ENCODE data around the gene IRX6. TPM values are rescaled to one million over a fixed set of nuclear protein-coding genes. Genes with fewer than 3 reads are reported as not detected.

IRX6 gene
- total RNA-seq, 2 experiments from 2014 or later, result not detected

DNA sequence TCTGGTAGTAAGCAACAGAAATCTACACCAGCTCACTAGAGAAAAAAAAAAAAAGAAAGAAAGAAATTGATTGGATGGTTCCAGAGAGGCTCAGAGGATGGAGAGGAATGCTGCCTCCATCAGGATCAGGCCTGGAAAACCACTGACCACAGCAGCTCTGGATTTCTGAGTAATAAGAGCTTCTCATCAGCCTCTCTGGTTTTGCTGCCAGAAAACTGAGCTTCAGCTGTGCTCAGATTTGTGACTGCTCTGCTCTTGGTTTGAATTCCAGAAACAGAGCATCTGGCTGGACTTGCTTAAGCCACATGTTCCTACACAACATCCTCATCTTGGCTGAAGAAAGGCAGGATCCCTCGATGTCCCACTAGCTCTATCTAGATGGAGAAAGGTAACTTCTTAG is 25.9 kb downstream of the IRX6 start:
- no peak for ATAC-seq
- Mint-ChIP-seq H3K9me3 (ENCODE audit: insufficient read depth) (no peaks in the 10 kb centered on the region), H3K27me3 (ENCODE audit: low read depth) (no peaks in the 10 kb centered on the region), H3K36me3 (ENCODE audit: low read depth) (no peaks in the 10 kb centered on the region), H3K4me3 (no peak overlapping the region), H3K4me1 (ENCODE audit: low read depth) (no peaks in the 10 kb centered on the region), H3K27ac (no peak overlapping the region)
- ChIA-PET CTCF (no interaction called here), POLR2A (no interaction called here)
- DNase-seq, result no peak

DNA sequence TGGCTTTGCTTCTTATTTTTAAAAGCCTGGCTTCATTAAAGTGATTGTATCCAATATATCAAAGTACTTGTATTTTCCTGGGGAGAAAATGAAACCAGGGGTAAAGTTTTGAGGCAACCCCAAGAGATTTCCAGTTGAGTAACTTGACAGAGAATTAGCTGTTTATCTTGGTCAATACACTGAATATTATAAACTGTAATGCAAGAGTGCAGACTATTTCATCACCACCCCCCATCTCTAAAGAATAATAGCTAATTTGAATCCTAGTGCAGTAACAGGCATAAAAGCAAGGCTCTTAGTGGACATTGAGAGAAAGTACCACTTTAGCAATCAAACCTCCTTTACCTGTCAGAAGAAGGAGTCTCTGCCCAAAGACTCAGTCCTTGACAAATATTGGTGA is 27.0 kb downstream of the IRX6 start:
- DNase-seq (no peak), ATAC-seq (no peak)
- Mint-ChIP-seq H3K36me3 (ENCODE audit: low read depth) (no peaks in the 10 kb centered on the region), H3K27me3 (ENCODE audit: low read depth) (no peaks in the 10 kb centered on the region), H3K4me3 (no peak overlapping the region), H3K27ac (no peak overlapping the region), H3K9me3 (ENCODE audit: insufficient read depth) (no peaks in the 10 kb centered on the region), H3K4me1 (ENCODE audit: low read depth) (no peaks in the 10 kb centered on the region)
- ChIA-PET CTCF (no interaction called here), POLR2A (no interaction called here)

DNA sequence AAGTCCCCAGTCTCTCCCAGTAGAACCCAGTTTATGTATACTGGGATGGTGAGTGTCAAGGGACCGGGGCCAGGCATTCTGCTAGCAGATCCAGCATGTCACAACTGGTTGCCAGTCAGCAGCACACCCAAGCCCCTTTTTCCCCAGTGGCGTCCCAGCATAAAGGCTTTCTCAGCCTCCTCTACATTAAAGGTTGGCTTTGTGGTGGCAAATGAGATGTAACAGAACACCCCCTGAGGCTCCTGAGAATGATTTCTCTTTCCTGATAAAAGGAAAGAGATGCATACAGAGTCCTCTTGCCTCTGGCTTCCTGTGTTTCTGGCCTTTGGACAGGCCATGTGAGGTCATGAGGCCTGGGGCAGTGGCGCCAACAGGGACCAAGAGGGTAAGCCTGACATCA is 27.9 kb downstream of the IRX6 start:
- no peaks in the 10 kb centered on the region for H3K36me3 Mint-ChIP-seq (ENCODE audit: low read depth)
- ChIA-PET CTCF (no interaction called here), POLR2A (no interaction called here)
- no peak overlapping the region for H3K27ac Mint-ChIP-seq
- no peaks in the 10 kb centered on the region for H3K27me3 Mint-ChIP-seq (ENCODE audit: low read depth)
- ATAC-seq, result no peak
- H3K4me1 Mint-ChIP-seq (ENCODE audit: low read depth), result no peaks in the 10 kb centered on the region
- H3K4me3 Mint-ChIP-seq, result no peak overlapping the region
- H3K9me3 Mint-ChIP-seq (ENCODE audit: insufficient read depth), result no peaks in the 10 kb centered on the region
- no peak for DNase-seq

DNA sequence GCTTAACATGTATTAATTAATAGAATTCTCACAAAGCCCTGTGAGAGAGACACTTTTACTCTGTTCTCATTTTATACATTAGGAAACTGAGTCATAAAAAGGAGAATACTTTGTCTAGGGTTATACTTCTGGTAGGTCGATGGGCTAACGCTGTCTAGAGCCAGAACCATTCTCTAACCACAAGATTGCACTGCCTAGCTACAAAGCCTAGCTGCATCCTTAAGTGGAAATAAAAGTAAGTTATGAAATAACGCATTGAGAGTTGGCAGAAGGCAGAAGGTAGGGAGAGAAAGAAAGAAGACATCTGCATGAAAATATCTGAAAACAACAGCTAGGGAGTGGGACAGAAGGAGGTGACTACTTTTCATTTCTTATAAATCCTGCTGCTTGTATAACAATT is 33.2 kb downstream of the IRX6 start:
- Mint-ChIP-seq H3K27me3 (ENCODE audit: low read depth) (no peaks in the 10 kb centered on the region), H3K9me3 (ENCODE audit: insufficient read depth) (no peaks in the 10 kb centered on the region), H3K27ac (no peak overlapping the region), H3K4me3 (no peak overlapping the region), H3K36me3 (ENCODE audit: low read depth) (no peaks in the 10 kb centered on the region), H3K4me1 (ENCODE audit: low read depth) (no peaks in the 10 kb centered on the region)
- DNase-seq (no peak), ATAC-seq (no peak)
- POLR2A ChIA-PET, result no interaction called here
- CTCF ChIA-PET, result no interaction called here

DNA sequence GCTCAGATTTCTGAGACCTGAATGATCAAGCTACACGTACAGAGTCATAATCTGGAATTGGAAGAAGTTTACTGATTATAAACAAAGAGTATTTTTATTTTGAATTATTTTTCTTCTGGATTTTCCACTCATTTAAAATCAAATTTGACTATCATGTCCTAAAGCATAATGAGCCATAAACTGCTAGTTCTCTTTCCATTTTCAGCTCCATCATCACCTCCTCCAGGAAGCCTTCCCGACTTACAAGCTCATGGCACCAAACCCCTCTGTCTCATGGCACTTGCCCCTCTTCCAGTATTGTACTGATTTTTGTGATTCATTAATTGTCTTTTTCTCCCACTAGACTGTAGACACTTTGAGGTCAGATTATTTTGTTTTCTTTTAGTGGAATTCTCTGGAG is 35.9 kb downstream of the IRX6 start:
- ATAC-seq (no peak), DNase-seq (no peak)
- no peak overlapping the region for H3K27ac Mint-ChIP-seq
- no peaks in the 10 kb centered on the region for H3K27me3 Mint-ChIP-seq (ENCODE audit: low read depth)
- H3K4me3 Mint-ChIP-seq, result no peak overlapping the region
- H3K9me3 Mint-ChIP-seq (ENCODE audit: insufficient read depth), result no peaks in the 10 kb centered on the region
- ChIA-PET CTCF (interaction anchor here (1.2 kb wide), 1 partner anchor 105 kb away, joined by 4 read pairs; no protein-coding TSS in a partner anchor), POLR2A (no interaction called here)
- no peaks in the 10 kb centered on the region for H3K4me1 Mint-ChIP-seq (ENCODE audit: low read depth)
- H3K36me3 Mint-ChIP-seq (ENCODE audit: low read depth), result no peaks in the 10 kb centered on the region

DNA sequence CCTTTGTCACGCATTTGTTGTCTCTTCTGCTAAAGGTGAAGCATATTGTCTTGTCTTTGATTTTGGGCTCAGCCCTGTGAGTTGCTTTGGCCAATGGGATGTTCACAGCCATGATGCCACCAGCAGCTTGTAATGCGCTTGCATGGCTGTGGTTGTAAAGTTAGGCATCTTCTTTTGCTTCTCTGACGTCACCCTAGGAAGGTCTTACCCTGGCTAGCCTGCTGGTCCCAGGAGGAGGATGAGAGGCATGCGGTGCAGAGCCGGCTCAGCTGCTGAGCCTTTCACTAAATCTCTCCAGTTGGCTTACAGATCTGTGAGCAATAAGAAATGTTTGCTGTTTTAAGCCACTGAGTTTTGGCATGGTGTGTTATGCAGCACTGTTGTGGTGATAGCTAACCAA is 40.8 kb downstream of the IRX6 start:
- no peak overlapping the region for H3K4me3 Mint-ChIP-seq
- CTCF ChIA-PET, result no interaction called here
- POLR2A ChIA-PET, result no interaction called here
- H3K27ac Mint-ChIP-seq, result no peak overlapping the region
- ATAC-seq (no peak), DNase-seq (no peak)
- H3K4me1 Mint-ChIP-seq (ENCODE audit: low read depth), result no peaks in the 10 kb centered on the region
- no peaks in the 10 kb centered on the region for H3K36me3 Mint-ChIP-seq (ENCODE audit: low read depth)
- peaks cover 4% of the 10 kb centered on the region for H3K27me3 Mint-ChIP-seq (ENCODE audit: low read depth)
- H3K9me3 Mint-ChIP-seq (ENCODE audit: insufficient read depth), result no peaks in the 10 kb centered on the region

DNA sequence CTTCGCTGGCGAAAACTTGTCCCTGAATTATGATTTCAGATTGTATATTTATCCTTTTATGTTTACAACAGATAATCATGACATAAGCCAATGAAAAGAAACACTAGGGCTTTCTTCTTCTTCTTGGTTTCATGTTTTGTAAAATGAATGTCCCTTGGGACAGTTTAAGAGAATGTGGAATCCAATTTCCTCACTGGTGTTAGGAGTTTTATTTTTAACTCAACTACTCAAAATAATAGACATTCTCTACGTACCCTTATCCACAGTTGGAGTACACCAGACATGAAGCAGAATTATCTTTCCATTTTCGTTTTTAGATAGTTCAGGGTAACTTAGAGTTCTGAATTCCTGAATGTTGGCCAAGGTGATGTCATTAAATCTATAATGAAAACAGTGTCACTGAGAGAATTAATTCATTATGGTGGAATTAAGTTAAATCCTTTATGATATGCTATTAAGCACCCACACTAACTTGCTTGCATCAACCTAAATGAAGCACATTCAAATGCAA is 43.4 kb downstream of the IRX6 start:
- peaks cover 22% of the 10 kb centered on the region for H3K27me3 Mint-ChIP-seq (ENCODE audit: low read depth)
- no peak for ATAC-seq
- CTCF ChIA-PET, result no interaction called here
- no peak for DNase-seq
- H3K4me1 Mint-ChIP-seq (ENCODE audit: low read depth), result no peaks in the 10 kb centered on the region
- no peak overlapping the region for H3K4me3 Mint-ChIP-seq
- H3K27ac Mint-ChIP-seq, result no peak overlapping the region
- no peaks in the 10 kb centered on the region for H3K36me3 Mint-ChIP-seq (ENCODE audit: low read depth)
- H3K9me3 Mint-ChIP-seq (ENCODE audit: insufficient read depth), result no peaks in the 10 kb centered on the region
- POLR2A ChIA-PET, result no interaction called here

DNA sequence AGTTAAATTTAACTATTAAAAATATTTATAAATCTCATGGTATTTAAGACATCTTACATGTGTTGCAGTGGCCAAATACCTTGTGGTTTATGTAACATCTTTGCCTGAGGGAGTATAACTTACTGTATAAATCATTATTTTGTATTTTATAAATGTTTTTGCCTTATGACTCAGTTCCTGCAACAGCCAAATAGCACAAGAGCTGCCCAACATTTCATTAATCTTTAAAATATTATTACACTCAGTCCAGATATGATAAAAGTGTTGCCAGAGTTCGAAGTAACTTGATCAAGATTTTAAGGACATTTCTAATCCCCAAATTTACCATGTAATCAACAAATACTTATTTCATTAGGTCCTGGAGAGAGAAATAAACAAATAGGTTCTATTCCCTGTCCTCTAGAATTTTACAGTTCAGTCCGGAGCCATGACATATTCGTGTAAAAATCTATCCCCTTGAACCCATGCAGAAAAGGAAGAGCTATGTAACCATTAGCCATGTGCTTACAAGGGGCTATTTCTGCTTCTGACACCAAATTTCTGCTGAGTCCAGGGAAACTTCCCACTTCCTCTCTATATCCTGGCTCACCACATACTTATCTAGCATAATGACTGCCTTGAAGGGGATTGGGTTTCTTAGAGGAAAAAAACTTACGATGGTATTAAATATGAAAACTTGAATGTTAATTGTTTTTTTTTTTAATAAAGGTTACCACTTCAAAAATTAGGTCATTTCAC is 44.0 kb downstream of the IRX6 start:
- ChIA-PET CTCF (no interaction called here), POLR2A (no interaction called here)
- H3K9me3 Mint-ChIP-seq (ENCODE audit: insufficient read depth), result no peaks in the 10 kb centered on the region
- H3K27ac Mint-ChIP-seq, result no peak overlapping the region
- H3K36me3 Mint-ChIP-seq (ENCODE audit: low read depth), result no peaks in the 10 kb centered on the region
- no peak overlapping the region for H3K4me3 Mint-ChIP-seq
- H3K4me1 Mint-ChIP-seq (ENCODE audit: low read depth), result no peaks in the 10 kb centered on the region
- peaks cover 22% of the 10 kb centered on the region for H3K27me3 Mint-ChIP-seq (ENCODE audit: low read depth)
- no peak for ATAC-seq
- DNase-seq, result no peak

DNA sequence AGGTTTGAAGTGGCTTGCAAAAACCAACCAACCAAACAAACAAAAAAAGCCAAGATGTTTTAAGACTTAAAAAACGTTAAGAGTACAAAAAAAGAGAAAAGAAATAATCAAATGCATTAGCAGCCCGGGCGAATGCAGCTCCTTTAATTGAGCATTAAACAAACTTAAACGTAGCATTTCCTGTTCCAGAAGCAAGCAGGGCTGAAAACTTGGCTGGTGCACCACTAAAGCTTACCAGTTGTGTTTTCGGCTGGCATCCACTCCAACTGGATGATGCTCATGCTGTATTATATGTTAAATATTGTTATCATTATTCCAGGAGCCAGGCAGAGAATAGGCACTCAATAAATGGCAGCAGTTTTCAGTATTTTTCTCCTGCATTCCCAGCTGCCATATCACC is 45.1 kb downstream of the IRX6 start:
- Mint-ChIP-seq H3K4me1 (ENCODE audit: low read depth) (no peaks in the 10 kb centered on the region), H3K36me3 (ENCODE audit: low read depth) (no peaks in the 10 kb centered on the region), H3K27me3 (ENCODE audit: low read depth) (peaks cover 22% of the 10 kb centered on the region), H3K4me3 (no peak overlapping the region), H3K27ac (no peak overlapping the region), H3K9me3 (ENCODE audit: insufficient read depth) (no peaks in the 10 kb centered on the region)
- no peak for DNase-seq
- no peak for ATAC-seq
- ChIA-PET CTCF (no interaction called here), POLR2A (no interaction called here)

DNA sequence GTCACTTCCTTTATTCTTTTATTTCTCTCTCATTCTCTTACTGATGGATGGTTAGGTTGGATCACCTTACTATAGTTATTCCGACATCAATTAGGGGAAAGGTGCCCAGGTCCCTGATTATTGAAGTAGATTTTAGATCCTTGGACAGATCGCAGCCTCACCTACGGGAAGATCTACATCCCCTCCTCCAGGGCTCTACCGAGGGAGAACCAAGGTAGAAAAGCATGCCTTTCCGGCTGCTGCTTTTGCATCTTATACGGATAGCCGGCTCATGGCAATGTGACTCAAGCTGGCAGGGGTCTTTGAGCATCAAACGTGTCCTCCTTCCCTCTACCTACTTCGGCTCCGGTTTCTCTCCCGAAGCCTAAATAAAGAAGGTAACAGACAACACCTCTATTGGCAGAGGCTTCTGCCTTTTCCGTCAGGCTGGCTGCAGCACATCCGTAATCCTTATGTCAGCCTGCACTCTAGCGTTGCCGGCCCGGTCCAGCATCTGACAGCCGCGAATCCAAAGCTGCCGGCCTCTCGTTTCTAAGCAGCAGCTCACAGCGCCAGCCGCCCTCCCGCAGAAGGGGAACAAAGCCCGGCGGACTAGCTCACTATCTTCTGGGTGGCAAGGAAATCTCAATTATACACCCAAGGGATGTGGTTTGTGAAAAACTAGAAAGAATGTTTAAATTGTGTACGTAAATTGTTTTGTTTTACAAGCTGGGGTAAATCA is 46.9 kb downstream of the IRX6 start:
- no peak for DNase-seq
- H3K4me1 Mint-ChIP-seq (ENCODE audit: low read depth), result no peaks in the 10 kb centered on the region
- no peak for ATAC-seq
- no peaks in the 10 kb centered on the region for H3K36me3 Mint-ChIP-seq (ENCODE audit: low read depth)
- no peak overlapping the region for H3K4me3 Mint-ChIP-seq
- H3K9me3 Mint-ChIP-seq (ENCODE audit: insufficient read depth), result no peaks in the 10 kb centered on the region
- peaks cover 22% of the 10 kb centered on the region for H3K27me3 Mint-ChIP-seq (ENCODE audit: low read depth)
- no peak overlapping the region for H3K27ac Mint-ChIP-seq
- ChIA-PET CTCF (no interaction called here), POLR2A (no interaction called here)

DNA sequence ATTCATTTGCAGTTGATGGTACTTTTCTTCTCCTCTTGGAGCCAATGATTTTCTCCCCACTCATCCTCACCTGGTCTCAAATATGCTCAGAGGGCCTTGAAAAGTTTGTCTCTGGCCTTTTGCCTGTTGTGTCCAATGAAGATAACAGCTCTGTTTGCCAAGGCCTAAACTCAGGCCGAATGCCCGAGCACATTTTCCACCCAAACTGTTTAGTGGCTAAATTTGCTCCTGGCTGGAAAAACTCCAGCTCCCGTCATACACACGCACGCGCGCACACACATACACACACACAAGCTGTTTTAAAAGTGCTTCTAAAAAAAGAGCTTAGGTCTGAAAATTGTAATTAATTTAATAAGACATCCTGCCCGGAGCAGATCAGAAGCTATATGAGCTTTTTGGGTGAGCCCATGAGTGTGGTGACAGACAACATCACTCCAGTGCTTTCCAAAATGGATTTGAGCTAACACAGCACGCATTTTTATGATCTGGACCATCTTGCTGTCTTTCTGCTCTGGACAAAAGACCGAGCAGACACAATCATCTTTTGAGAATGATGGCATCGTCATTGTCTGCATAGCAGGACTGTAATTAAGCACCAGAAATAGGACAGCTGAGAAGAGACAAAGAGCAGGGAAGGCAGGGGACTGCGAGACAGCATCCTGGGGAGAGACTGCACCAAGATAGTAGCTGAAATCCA is 48.9 kb downstream of the IRX6 start:
- Mint-ChIP-seq H3K9me3 (ENCODE audit: insufficient read depth) (no peaks in the 10 kb centered on the region), H3K27me3 (ENCODE audit: low read depth) (peaks cover 22% of the 10 kb centered on the region), H3K4me1 (ENCODE audit: low read depth) (no peaks in the 10 kb centered on the region), H3K36me3 (ENCODE audit: low read depth) (no peaks in the 10 kb centered on the region), H3K4me3 (no peak overlapping the region), H3K27ac (no peak overlapping the region)
- ChIA-PET POLR2A (no interaction called here), CTCF (no interaction called here)
- ATAC-seq (no peak), DNase-seq (no peak)

DNA sequence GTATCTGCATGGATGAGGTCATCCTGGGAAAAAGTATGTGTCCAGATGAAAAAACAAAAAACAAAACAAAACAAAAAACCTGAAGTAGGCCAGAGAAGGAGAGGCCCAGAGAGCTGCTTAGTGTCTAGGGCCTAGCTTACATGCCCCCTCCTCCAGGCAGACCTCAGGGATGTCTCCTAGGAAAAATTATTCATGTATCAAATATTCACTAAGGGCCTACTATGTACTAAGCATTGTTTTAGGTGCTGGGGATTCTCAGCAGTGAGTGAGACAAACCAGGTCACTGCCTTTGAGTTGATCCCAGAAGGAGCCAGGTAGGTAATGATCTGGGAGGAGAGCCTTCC is 49.5 kb downstream of the IRX6 start:
- no peak overlapping the region for H3K27ac Mint-ChIP-seq
- DNase-seq (no peak), ATAC-seq (no peak)
- ChIA-PET CTCF (no interaction called here), POLR2A (no interaction called here)
- H3K4me1 Mint-ChIP-seq (ENCODE audit: low read depth), result no peaks in the 10 kb centered on the region
- H3K27me3 Mint-ChIP-seq (ENCODE audit: low read depth), result peaks cover 19% of the 10 kb centered on the region
- no peaks in the 10 kb centered on the region for H3K36me3 Mint-ChIP-seq (ENCODE audit: low read depth)
- H3K4me3 Mint-ChIP-seq, result no peak overlapping the region
- H3K9me3 Mint-ChIP-seq (ENCODE audit: insufficient read depth), result no peaks in the 10 kb centered on the region
